MM.1S (cell line): ENCODE data around the gene UGGT2.
A peak's percentile ranks its signal among the peaks of the same experiment; 100 is the strongest.

ENCODE experiments used
- DNase-seq: peaks from one replicate; pipeline ENCODE4 v3.0.0-alpha.2; 2015
- H2AFZ ChIP-seq: fragments of 300-600 bp; sonication (generic); 2 replicates; pipeline ENCODE4 v1.6.0; 2016; ENCODE audit warnings: antibody characterized with exemption, low read length
- H3F3A ChIP-seq: fragments of 300-600 bp; sonication (generic); 2 replicates; pipeline ENCODE4 v1.6.1; 2016; ENCODE audit warnings: mild to moderate bottlenecking, antibody characterized with exemption, low read length, moderate library complexity, mixed read lengths; ENCODE audit not compliant: insufficient read depth
- H3K27ac ChIP-seq: fragments of 300-600 bp; sonication (generic); 2 replicates; pipeline ENCODE4 v1.5.1; 2016; ENCODE audit warnings: mild to moderate bottlenecking, low read length
- H3K27me3 ChIP-seq: fragments of 300-600 bp; sonication (generic); replicated peaks from 2 replicates; pipeline ENCODE4 v1.6.0; 2016; ENCODE audit warnings: low read length; ENCODE audit not compliant: insufficient read depth
- H3K36me3 ChIP-seq: fragments of 300-600 bp; sonication (generic); replicated peaks from 2 replicates; pipeline ENCODE4 v1.6.1; 2016; ENCODE audit warnings: mild to moderate bottlenecking, low read length, mixed read lengths; ENCODE audit not compliant: insufficient read depth
- H3K4me1 ChIP-seq: fragments of 300-600 bp; sonication (generic); 2 replicates; pipeline ENCODE4 v1.6.1; 2016; ENCODE audit warnings: low read length, mixed read lengths
- H3K4me2 ChIP-seq: fragments of 300-600 bp; sonication (generic); 2 replicates; pipeline ENCODE4 v1.6.0; 2016; ENCODE audit warnings: low read depth, low read length
- H3K4me3 ChIP-seq: fragments of 300-600 bp; sonication (generic); 2 replicates; pipeline ENCODE4 v1.5.1; 2016; ENCODE audit warnings: low read length, mixed read lengths
- H3K79me2 ChIP-seq: fragments of 300-600 bp; sonication (generic); 2 replicates; pipeline ENCODE4 v1.6.1; 2016; ENCODE audit warnings: mixed run types, low read length, mixed read lengths
- H3K9ac ChIP-seq: fragments of 300-600 bp; sonication (generic); 2 replicates; pipeline ENCODE4 v1.6.1; 2016; ENCODE audit warnings: low read length, mixed read lengths
- H3K9me2 ChIP-seq: fragments of 300-600 bp; sonication (generic); replicated peaks from 2 replicates; pipeline ENCODE4 v1.6.1; 2016; ENCODE audit warnings: mild to moderate bottlenecking, low read length, mixed read lengths; ENCODE audit not compliant: insufficient read depth
- H3K9me3 ChIP-seq: fragments of 300-600 bp; sonication (generic); replicated peaks from 2 replicates; pipeline ENCODE4 v1.6.1; 2016; ENCODE audit warnings: mild to moderate bottlenecking, low read length, mixed read lengths; ENCODE audit not compliant: insufficient read depth
- H4K20me1 ChIP-seq: fragments of 300-600 bp; sonication (generic); 2 replicates; pipeline ENCODE4 v1.6.1; 2016; ENCODE audit warnings: mild to moderate bottlenecking, low read length, moderate library complexity, mixed read lengths; ENCODE audit not compliant: insufficient read depth
- EZH2 ChIP-seq: fragments of 300-600 bp; sonication (generic); optimal IDR thresholded peaks from 2 replicates; pipeline ENCODE3; 2017; ENCODE audit warnings: low read depth, mild to moderate bottlenecking, antibody characterized with exemption, low read length, mixed read lengths
- EZH2phosphoT487 ChIP-seq: fragments of 300-600 bp; sonication (generic); IDR thresholded peaks from 2 replicates; pipeline ENCODE4 v1.6.1; 2018; ENCODE audit warnings: antibody characterized with exemption, low read length
- TF ChIP-seq, protein P1 (sequence below): fragments of 300-600 bp; sonication (generic); IDR thresholded peaks from 2 replicates; pipeline ENCODE4 v1.5.1; 2016; ENCODE audit warnings: antibody characterized with exemption, low read length, mixed read lengths

Gene UGGT2

DNA sequence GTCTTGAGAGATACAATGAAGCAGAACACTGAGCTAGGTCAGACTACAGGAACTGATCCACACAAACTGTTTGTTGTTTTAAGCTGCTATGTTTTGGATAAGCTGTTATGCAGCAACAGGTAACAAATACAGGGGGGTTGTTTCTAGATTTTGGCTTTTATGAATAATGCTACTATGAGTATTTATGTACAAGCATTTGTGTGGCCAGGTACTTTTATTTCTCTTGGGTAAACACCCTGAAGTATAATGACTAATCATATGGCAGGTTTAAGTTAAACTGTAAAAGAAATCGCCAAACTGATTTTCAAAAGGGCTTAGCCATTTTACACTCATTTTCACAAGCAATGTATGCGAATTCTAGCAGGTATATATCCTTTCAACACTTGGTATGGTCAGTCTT is 210.3 kb downstream of the UGGT2 start:
- DNase-seq = no peak

DNA sequence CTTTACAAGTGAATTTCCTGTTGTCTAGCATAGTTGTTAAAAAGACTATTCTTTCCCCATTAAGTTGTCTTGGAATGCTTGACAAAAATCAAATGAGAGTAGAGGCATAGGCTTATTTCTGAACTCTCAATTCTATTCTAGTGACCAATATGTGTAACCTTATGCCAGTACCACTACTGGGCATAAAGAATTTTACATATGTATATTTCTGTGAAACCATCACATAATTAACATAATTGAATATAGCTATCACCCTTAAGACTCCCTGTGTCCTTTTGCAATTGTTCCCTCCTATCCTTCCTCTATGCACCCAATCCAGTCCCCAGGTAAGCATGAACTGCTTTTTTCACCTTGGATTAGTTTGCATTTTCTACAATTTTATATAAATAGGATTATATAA is 211.3 kb downstream of the UGGT2 start:
- no peaks in the 10 kb centered on the region for H3K27me3 ChIP-seq
- H2AFZ ChIP-seq = no peak overlapping the region
- no peaks in the 10 kb centered on the region for H3K9me2 ChIP-seq
- H4K20me1 ChIP-seq = no peaks in the 10 kb centered on the region
- no peak for DNase-seq
- no peak overlapping the region for H3K4me3 ChIP-seq
- no peaks in the 10 kb centered on the region for H3K4me1 ChIP-seq
- H3K36me3 ChIP-seq = no peaks in the 10 kb centered on the region
- H3K9me3 ChIP-seq = no peaks in the 10 kb centered on the region
- no peak overlapping the region for H3K9ac ChIP-seq
- TF ChIP-seq, protein P1, sequence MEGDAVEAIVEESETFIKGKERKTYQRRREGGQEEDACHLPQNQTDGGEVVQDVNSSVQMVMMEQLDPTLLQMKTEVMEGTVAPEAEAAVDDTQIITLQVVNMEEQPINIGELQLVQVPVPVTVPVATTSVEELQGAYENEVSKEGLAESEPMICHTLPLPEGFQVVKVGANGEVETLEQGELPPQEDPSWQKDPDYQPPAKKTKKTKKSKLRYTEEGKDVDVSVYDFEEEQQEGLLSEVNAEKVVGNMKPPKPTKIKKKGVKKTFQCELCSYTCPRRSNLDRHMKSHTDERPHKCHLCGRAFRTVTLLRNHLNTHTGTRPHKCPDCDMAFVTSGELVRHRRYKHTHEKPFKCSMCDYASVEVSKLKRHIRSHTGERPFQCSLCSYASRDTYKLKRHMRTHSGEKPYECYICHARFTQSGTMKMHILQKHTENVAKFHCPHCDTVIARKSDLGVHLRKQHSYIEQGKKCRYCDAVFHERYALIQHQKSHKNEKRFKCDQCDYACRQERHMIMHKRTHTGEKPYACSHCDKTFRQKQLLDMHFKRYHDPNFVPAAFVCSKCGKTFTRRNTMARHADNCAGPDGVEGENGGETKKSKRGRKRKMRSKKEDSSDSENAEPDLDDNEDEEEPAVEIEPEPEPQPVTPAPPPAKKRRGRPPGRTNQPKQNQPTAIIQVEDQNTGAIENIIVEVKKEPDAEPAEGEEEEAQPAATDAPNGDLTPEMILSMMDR = no peak
- TF ChIP-seq EZH2 (no peak), EZH2phosphoT487 (no peak)
- no peaks in the 10 kb centered on the region for H3F3A ChIP-seq
- no peaks in the 10 kb centered on the region for H3K79me2 ChIP-seq
- H3K27ac ChIP-seq = no peak overlapping the region
- no peak overlapping the region for H3K4me2 ChIP-seq

More for the DNA sequence above, 210.3 kb downstream of the UGGT2 start:
- Histone ChIP-seq H4K20me1 (no peaks in the 10 kb centered on the region), H3K27ac (no peak overlapping the region), H3K4me1 (no peaks in the 10 kb centered on the region), H3F3A (no peaks in the 10 kb centered on the region), H3K4me3 (no peak overlapping the region), H3K36me3 (no peaks in the 10 kb centered on the region), H3K79me2 (no peaks in the 10 kb centered on the region), H3K9me2 (no peaks in the 10 kb centered on the region), H3K9me3 (no peaks in the 10 kb centered on the region), H3K27me3 (no peaks in the 10 kb centered on the region), H3K9ac (no peak overlapping the region), H3K4me2 (no peak overlapping the region), H2AFZ (no peak overlapping the region)
- TF ChIP-seq EZH2 (no peak), EZH2phosphoT487 (no peak)
- TF ChIP-seq, protein P1 = no peak

GRCh38 chr13:95834134-95834765 is 219.0 kb downstream of the UGGT2 start:
- no peak overlapping the region for H3K4me3 ChIP-seq
- no peaks in the 10 kb centered on the region for H3K79me2 ChIP-seq
- H3K4me2 ChIP-seq = no peak overlapping the region
- TF ChIP-seq, protein P1 = peak; percentile 86
- no peak for TF ChIP-seq EZH2phosphoT487
- H3K27me3 ChIP-seq = no peaks in the 10 kb centered on the region
- H3K9me2 ChIP-seq = no peaks in the 10 kb centered on the region
- H3K4me1 ChIP-seq = no peaks in the 10 kb centered on the region
- H3F3A ChIP-seq = no peaks in the 10 kb centered on the region
- peak; percentile 50 for DNase-seq
- H3K27ac ChIP-seq = no peak overlapping the region
- H3K36me3 ChIP-seq = no peaks in the 10 kb centered on the region
- H2AFZ ChIP-seq = no peak overlapping the region
- no peak overlapping the region for H3K9ac ChIP-seq
- no peaks in the 10 kb centered on the region for H4K20me1 ChIP-seq
- H3K9me3 ChIP-seq = no peaks in the 10 kb centered on the region
